Thoracic aorta (tissue), 2 donors: ENCODE data around the gene TRMT10A. TPM values are rescaled to one million over a fixed set of nuclear protein-coding genes. Genes with fewer than 3 reads are reported as not detected.

Experiments used
- ATAC-seq: fragments of 150-250 bp; one replicate; pipeline ENCODE4 v1.8.0; 2017; ENCODE audit warnings: low read depth; ENCODE audit not compliant: insufficient number of reproducible peaks, low FRiP score
- DNase-seq: peaks from one replicate; pipeline ENCODE4 v3.0.0-alpha.2; 2020; ENCODE audit warnings: low spot score
- H3K27ac ChIP-seq, 2 donors: fragments of 200-600 bp; sonication (generic); 1 replicate in 1 of 2; 2 replicates in 1 of 2; pipeline ENCODE4 v1.5.1; 2016; ENCODE audit warnings: mild to moderate bottlenecking in 2 of 2, moderate library complexity in 2 of 2
- H3K27me3 ChIP-seq: fragments of 200-600 bp; sonication (generic); replicated peaks from 2 replicates; pipeline ENCODE4 v1.6.0; 2016; ENCODE audit warnings: mild to moderate bottlenecking; ENCODE audit not compliant: insufficient read depth
- H3K36me3 ChIP-seq: fragments of 200-600 bp; sonication (generic); one replicate; pipeline ENCODE4 v1.5.1; 2016
- H3K4me1 ChIP-seq, 2 donors: fragments of 200-600 bp; sonication (generic); 1 replicate in 1 of 2; 2 replicates in 1 of 2; pipeline versions ENCODE4 v1.5.1 to v1.6.0; 2016; ENCODE audit warnings: low read depth in 2 of 2, mild to moderate bottlenecking in 1 of 2; ENCODE audit not compliant: control insufficient read depth in 1 of 2
- H3K4me3 ChIP-seq: fragments of 200-600 bp; sonication (generic); 2 replicates; pipeline ENCODE4 v1.5.1; 2016; ENCODE audit warnings: mild to moderate bottlenecking
- H3K9me3 ChIP-seq: fragments of 200-600 bp; sonication (generic); 2 replicates; pipeline ENCODE4 v1.5.1; 2016
- CTCF ChIP-seq: fragments of 200-600 bp; sonication (generic); IDR thresholded peaks from one replicate; pipeline ENCODE4 v1.5.1; 2019; ENCODE audit warnings: antibody characterized with exemption
- total RNA-seq, 2 donors: library from RNA; depleted of rRNA; stranded (reverse); fragments of >200 nt; gene quantifications; one replicate each; pipeline versions ENCODE4 v1.1.0 to v1.2.3, GENCODE V29; 2016

TRMT10A gene
- total RNA-seq, 2 donors from 2014 or later: 3.7 to 5.0 TPM

- no peak overlapping the region for H3K4me3 ChIP-seq
- DNase-seq (no peak), ATAC-seq (no peak)
- no peaks in the 10 kb centered on the region for H3K36me3 ChIP-seq
- no peaks in the 10 kb centered on the region for H3K4me1 ChIP-seq
- H3K27me3 ChIP-seq: no peaks in the 10 kb centered on the region
- no peak for TF ChIP-seq CTCF
- no peaks in the 10 kb centered on the region for H3K9me3 ChIP-seq
- H3K27ac ChIP-seq: no peak overlapping the region
These were observed 56.5 kb downstream of the TRMT10A start for GRCh38 chr4:99507349-99507748.

DNA sequence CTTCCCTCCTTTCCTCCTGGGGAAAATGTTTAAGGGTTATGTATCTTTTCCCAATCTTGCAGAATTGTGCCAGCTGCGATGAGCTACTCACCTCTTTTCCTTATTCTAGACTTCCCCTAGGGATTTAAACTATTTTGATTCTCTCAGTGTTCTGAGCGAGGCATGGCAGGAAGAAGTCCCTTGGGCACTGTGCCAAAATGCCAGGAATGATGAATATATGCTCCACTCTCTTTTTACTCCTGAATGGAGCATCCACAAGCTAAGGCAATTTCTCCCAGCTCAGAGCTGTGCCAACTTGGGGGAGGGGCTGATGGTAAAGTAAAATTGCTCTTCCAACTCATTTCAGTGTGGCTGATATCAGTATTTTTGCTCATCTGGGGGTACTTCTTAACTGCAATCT is 57.1 kb downstream of the TRMT10A start:
- no peaks in the 10 kb centered on the region for H3K36me3 ChIP-seq
- no peak for ATAC-seq
- H3K27ac ChIP-seq: no peak overlapping the region
- no peak overlapping the region for H3K4me3 ChIP-seq
- H3K9me3 ChIP-seq: no peaks in the 10 kb centered on the region
- TF ChIP-seq CTCF: no peak
- no peaks in the 10 kb centered on the region for H3K27me3 ChIP-seq
- H3K4me1 ChIP-seq: no peaks in the 10 kb centered on the region
- no peak for DNase-seq

DNA sequence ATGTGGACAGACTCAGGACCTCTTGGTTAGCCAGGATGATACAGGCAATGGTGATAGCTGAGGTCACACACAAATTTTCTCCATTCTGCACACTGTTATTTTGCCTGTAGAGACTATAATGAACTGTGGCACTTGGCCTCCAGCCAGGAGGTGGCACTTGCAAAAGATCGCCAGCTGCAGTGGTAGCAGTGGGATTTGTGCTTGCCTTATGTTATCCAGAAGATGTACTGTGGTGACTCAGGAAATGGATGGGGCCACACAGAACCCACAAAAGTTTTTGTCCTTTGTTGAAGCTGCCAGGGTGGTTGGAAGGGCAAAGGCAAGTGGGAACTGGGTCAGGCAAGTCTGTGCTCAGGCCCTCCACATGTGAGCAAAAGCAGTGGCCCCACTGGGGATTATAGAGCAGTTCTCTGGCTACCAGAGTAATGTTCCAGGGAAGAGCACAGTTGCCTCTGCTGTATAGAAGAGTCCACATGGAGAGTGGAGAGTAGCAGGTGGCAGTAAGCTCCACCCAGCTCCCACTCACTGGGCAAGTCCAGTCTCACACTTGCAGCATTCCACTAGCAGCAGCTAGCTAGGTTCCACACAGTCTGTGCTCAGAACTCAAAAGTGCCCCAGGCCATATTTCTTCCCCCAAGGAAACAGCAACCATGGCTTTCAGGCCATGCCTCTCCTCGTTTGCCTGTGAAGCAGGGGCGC is 58.9 kb downstream of the TRMT10A start:
- Histone ChIP-seq H3K36me3 (no peaks in the 10 kb centered on the region), H3K27ac (no peak overlapping the region), H3K27me3 (no peaks in the 10 kb centered on the region), H3K4me1 (no peaks in the 10 kb centered on the region), H3K4me3 (no peak overlapping the region), H3K9me3 (no peaks in the 10 kb centered on the region)
- DNase-seq: no peak
- no peak for ATAC-seq
- TF ChIP-seq CTCF: no peak

Other genes with a start within 250 kb of the TRMT10A start
- 1,000 to 10,000 TPM; 1,169 to 1,563 TPM for gene ADH1B, start 242.6 kb downstream of the TRMT10A start, total RNA-seq
- 1 to 10 TPM; 4.5 to 5.4 TPM for gene ADH1C, start 211.3 kb downstream of the TRMT10A start, total RNA-seq
- not detected for gene ADH7, start 128.7 kb downstream of the TRMT10A start, total RNA-seq
- not detected for gene C4orf17, start 53.0 kb downstream of the TRMT10A start, total RNA-seq
- not detected for gene MTTP, start 10.8 kb upstream of the TRMT10A start, total RNA-seq
- gene C4orf54, start 93.8 kb upstream of the TRMT10A start, total RNA-seq: under 1 TPM; 0.07 to 0.14 TPM